H1 (cell line): ENCODE measurements around the gene SLC11A1.

Experiments used
- CHD2 ChIP-seq: IDR thresholded peaks from 2 replicates; pipeline ENCODE4 v1.6.1; 2012; ENCODE audit warnings: low read length, improper control_type of control experiment
- MAX ChIP-seq: IDR thresholded peaks from 2 replicates; pipeline ENCODE4 v1.6.1; 2012; ENCODE audit warnings: inconsistent platforms
- POLR2AphosphoS5 ChIP-seq: IDR thresholded peaks from 2 replicates; pipeline ENCODE4 v1.6.1; 2011; ENCODE audit warnings: low read depth, low read length
- TF ChIP-seq, protein P1 (sequence below), 3 experiments: IDR thresholded peaks; 1 replicate in 2 of 3; 2 replicates in 1 of 3; pipeline versions ENCODE4 v1.5.1 to v1.6.1; 2011; ENCODE audit warnings: low read length in 3 of 3, mild to moderate bottlenecking in 3 of 3, inconsistent platforms in 2 of 3, low read depth in 1 of 3, moderate library complexity in 1 of 3; ENCODE audit not compliant: insufficient read depth in 1 of 3; ENCODE audit errors: control extremely low read depth in 1 of 3

DNA sequence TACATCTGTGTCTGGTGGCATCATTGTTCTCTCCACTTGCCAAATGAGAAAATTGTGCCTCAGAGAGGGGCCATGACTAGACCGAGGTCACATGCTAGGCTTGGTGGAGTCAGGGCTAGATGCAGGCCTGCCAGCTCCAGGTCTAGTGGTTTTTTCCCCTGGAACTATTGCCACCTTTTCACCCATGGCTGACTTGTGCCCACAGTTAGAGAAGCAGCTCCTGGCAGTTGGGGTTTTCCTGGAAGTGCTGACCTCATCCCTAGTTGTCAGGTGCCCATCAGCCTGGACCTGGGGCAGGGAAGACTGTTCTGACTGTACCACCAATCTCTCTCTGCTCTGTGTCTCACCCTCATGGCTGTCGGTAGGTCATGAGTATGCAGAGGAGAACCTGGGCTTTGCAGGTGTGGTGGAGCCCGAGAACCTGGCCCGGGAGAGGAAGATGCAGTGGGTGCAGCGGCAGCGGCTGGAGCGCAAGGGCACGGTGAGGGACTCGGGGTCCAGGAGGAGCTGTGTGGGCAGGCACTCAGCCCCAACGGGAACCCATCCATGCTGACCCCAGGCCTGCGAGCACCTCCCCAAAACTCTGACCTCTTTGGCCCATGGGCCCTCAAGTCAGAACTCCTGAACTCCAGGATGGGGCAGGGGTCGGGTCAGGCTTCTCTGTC is 37.9 kb upstream of the SLC11A1 start:
- TF ChIP-seq MAX: no peak
- TF ChIP-seq, protein P1, sequence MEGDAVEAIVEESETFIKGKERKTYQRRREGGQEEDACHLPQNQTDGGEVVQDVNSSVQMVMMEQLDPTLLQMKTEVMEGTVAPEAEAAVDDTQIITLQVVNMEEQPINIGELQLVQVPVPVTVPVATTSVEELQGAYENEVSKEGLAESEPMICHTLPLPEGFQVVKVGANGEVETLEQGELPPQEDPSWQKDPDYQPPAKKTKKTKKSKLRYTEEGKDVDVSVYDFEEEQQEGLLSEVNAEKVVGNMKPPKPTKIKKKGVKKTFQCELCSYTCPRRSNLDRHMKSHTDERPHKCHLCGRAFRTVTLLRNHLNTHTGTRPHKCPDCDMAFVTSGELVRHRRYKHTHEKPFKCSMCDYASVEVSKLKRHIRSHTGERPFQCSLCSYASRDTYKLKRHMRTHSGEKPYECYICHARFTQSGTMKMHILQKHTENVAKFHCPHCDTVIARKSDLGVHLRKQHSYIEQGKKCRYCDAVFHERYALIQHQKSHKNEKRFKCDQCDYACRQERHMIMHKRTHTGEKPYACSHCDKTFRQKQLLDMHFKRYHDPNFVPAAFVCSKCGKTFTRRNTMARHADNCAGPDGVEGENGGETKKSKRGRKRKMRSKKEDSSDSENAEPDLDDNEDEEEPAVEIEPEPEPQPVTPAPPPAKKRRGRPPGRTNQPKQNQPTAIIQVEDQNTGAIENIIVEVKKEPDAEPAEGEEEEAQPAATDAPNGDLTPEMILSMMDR (IDR thresholded peaks at IDR 0.05; ENCODE audit: control extremely low read depth in 1 of 3, insufficient read depth in 1 of 3, low read depth in 1 of 3, low read length in 3 of 3): no peak
- TF ChIP-seq CHD2: no peak
- TF ChIP-seq POLR2AphosphoS5: no peak
